ENCODE results near the gene HMGB2.

- TF ChIP-seq CTCF (IDR thresholded peaks at IDR 0.05), result no peak
- TF ChIP-seq POLR2A (IDR thresholded peaks at IDR 0.05), result no peak
Observed at GRCh38 chr4:173288698-173289352, 45.3 kb downstream of the HMGB2 start.

All from esophagus squamous epithelium (tissue), 4 donors.